ENCODE results near the gene PBX1.

The PBX1 gene

DNA sequence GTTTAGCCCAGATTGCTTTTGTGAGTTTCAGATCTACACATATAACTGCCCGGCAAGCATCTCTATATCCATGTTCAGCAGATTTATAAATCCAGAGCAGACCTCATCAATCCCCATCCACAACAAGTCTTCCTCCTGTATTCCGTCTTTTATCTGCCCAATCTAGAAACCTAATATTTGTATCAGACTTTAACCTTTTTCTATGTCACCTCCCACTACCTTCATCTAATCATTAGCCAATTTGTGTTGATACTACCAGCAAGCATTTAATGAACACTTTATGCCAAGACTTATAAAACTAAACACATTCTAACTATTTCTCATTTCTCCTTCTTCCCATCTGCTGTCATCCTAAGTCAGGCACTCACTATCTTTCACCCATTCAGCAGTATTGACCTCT is 135.5 kb downstream of the PBX1 start:
- no peak for DNase-seq

GRCh38 chr1:164695956-164696665 is 137.1 kb downstream of the PBX1 start:
- DNase-seq, result no peak

- peak in 7 of 58 donors; percentile 18 to 47 (median 31) for DNase-seq
Observed at GRCh38 chr1:164699815-164700491, 141.0 kb downstream of the PBX1 start.

DNA sequence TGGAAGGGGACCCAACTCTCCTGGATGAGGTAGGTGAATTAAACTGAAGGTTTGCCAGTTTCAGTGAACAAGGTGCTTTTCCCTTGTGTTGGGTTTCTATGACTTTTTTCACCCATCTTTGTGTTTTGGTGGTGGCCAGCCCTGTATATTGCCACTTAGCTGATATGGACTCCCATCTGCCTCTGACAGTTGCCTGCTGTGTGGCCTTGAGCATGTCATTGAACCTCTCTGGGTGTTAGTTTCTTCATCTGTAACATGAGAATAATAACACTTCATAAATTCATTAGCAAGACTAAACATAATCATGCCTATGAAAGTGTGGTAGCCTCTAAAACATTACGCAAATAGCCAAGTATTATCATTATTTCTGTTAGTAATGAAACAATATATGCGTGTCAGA is 141.7 kb downstream of the PBX1 start:
- no peak for DNase-seq

GRCh38 chr1:164701189-164701761 is 142.3 kb downstream of the PBX1 start:
- DNase-seq, result no peak

DNA sequence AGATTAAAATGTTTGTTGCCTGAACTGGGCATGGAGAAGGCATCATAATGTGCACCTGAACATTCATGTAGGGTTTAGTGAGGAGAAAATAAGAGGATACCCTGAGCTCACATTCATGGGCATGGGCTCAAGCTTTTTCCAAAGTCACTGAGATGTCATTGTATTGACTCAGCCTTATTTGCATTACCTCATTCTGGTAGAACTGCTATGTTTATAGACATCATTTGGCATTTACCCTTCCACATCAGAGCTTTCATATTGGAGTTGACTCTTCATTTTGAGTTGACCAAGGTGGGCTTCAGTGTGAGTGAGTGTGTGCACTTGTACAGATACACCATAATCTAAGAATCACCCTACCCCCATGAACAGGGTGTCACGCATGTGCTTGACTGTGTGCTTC is 143.2 kb downstream of the PBX1 start:
- DNase-seq, result no peak

DNA sequence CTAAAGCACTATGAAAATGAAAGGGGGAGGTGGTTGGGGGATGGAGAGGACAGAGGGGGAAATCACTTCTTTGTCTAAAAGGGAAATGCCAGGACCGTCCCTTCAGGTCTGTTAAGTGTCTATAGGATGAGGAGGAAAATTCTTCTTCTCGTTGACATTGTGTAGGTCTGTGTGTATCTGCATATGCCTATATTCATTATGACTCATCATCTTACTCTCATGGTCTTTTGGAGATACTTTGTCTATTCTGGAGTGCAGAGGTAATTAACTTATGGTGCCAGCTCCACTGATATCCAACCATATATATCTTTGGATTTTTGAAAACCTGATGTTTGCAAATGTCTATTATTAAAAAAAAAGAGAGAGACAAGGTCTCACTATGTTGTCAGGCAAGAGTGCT is 143.7 kb downstream of the PBX1 start:
- DNase-seq, result no peak

GRCh38 chr1:164703463-164703862 is 144.5 kb downstream of the PBX1 start:
- DNase-seq, result peak in 7 of 58 donors; percentile 4 to 43 (median 20)

DNA sequence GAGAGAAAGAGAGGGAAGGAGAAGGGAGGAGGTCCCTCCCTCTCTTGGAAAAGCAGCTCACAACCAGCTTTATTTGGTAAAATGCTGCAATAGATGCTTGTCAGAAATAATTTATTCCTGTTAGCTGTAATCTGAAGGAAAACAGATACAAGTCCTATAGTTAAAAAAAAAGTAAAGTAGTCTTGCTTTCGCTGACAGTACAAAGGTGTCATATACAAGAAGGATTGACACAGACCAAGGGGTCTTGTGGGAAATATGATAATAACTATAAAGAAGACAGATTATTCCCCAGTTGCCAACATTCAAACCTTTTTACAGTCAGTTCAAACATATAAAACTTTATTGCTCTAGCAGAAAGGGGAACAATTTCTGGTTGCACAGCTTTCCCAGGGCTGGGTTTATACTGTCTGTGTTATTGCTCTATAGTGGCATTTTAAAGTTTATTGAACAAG is 145.0 kb downstream of the PBX1 start:
- DNase-seq, result no peak

GRCh38 chr1:164704954-164705353 is 146.0 kb downstream of the PBX1 start:
- no peak for DNase-seq

DNA sequence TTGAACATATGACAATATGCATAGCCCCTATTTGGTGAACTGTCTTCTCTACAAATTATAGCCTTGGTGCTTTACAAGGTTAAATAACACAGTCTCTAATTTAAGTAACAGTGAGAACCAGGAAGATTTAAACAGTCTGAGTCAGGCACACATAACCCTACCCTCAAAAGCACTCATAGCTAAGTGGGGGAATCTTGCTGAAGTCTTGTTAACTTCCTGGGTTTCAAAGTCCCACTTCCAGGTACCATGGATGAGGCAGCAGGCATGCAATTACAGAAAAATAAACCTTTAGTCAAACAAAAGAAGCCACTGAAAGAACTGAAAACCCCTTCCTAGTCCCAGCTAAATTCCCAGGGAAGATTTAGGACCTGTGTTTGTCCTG is 147.6 kb downstream of the PBX1 start:
- no peak for DNase-seq

DNA sequence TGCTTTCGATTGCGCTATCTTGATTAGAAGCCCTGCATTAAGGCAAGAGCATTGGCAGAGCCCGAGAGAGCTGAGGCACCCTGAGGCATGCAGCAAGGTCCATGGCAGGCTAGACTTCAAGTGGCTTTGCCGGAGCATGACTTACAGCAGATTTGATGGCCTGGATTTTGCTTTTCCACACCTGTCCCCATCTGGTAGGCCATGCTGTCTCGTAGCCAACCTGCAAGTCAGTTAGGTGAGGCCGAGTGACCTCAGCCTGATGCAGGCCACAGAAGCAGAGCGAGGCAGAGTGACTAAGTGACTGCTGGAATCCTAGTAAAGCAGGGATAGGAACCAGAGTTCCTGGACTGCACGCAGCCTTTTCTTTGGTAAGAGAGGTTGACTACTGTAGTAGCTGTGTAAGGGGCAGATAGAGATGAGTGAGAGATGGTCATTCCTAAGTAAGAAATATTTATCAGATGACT is 148.9 kb downstream of the PBX1 start:
- DNase-seq, result no peak

GRCh38 chr1:164708596-164708995 is 149.6 kb downstream of the PBX1 start:
- DNase-seq, result no peak

DNA sequence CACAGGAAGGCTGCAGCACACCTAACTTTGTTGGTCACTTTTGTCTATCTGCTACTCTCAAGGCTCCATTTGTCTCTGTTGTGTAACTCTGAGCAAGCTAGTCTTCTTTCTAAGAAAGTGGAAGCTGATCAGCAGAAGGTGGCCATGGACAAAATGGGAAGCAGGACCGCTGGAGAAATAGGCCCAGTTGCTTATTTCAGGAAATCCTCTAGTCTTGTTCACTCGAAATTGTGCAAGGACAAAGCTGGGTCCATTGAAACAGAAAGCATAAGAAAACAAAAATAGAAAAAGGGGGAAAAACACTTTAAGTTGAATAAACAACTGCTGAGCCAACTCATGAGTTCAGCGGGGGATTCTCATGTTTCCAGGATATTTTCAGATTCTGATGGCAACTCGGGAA is 150.1 kb downstream of the PBX1 start:
- DNase-seq, result no peak

GRCh38 chr1:164709541-164710278 is 150.7 kb downstream of the PBX1 start:
- peak in 2 of 58 donors; percentile 4 to 18 for DNase-seq

GRCh38 chr1:164712131-164713036 is 153.4 kb downstream of the PBX1 start:
- peak in 1 of 58 donors; percentile 3 for DNase-seq

- no peak for DNase-seq
Observed at GRCh38 chr1:164713456-164714207, 154.6 kb downstream of the PBX1 start.

- DNase-seq, result no peak
Observed at GRCh38 chr1:164716992-164717703, 158.2 kb downstream of the PBX1 start.

- no peak for DNase-seq
Observed at GRCh38 chr1:164718821-164719220, 159.8 kb downstream of the PBX1 start.
